GM21576 (cell line): ENCODE measurements around the gene MAPK12.
A peak's percentile ranks its signal among the peaks of the same experiment; 100 is the strongest.

Experiments
- ATAC-seq: cut with Tn5 transposase; IDR thresholded peaks from one replicate; pipeline ENCODE4 v1.9.1; 2021; ENCODE audit warnings: mild to moderate bottlenecking, moderate library complexity; ENCODE audit not compliant: unreplicated experiment

Gene MAPK12

DNA sequence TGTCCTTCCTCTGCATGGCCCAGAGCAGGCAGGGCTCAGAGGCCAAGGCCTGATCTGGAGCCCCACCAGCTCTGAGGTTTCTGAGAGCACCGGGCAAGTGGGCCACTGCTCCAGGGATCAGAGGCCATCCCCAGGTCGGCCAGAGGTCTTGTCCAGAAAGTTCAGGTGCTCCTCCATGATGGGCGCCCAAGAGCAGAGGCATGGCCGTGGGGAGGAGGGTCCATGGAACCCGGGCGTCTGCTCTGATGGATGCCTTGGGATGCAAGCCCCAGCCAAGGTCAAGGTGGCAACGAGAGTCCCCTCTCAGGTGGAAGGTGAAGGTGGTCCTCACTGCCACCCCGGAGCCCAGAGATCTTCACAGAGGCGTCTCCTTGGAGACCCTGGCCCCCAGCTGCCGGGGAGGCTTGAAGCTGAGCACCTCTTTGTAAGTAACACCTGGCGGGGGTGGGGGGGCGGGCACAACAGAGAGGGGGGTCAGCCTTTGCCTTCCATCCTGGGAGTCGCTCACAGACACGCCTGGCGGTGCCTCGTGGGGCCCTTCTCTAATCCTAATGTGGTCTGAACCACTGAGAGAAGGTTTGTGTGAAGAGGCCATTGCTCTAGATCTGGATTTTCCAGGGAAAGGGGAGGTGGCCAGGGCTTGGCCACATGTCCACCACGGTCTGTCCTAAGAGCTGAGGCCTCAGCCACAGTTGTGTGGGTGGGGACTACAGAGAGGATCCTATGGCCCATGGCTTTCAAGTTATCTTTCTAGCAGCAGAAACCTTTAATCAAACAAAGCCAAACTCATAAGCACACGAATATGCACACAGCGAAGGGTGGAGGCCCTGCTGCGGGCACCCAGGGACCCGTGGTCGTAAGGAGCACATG lies 8.2 kb downstream of the MAPK12 start:
- no peak for ATAC-seq

DNA sequence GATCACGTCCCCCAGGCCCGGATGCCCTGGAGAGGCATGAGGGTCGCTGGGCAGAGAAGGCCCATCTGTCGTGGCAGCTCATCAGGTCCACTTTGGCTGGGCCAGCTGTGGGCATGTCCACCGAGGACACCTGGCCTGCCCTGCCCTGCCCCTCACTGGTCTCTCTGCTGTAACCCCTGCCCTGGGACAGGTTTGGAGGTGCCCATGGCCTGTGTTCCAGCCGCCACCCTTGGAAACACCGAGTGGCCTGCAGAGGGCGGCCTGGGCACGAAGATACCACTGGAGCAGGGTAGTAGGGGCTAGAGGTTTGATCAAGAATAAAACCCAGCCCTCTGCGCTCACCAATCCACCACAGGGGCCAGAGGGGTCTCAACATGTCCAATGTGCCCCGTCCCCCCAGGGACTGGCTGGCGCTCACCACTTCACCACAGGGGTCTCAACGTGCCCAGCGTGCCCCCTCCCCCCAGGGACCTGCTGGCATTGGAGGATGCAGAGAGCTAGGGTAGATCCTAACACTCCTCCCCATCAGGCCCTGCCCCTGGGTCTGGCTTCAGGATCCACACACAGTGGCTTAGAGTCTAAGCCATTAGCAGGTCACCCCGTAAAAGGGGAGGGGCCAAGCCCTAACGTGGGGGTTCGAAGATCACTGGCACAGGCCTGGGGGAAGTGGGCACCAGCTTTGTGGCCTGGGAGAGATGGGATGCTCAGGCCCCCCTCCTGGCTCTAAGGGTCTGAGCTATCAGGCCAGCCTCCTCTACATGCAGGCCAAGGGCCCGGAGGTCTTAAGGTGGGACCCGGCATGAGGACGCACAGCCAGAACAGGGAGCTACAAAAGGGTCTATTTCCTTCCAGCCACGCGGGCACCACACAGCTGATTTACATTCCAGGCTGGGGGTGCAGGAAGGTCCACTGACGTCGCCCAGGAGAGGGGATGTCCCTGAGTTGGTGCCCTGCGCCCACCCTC lies 9.1 kb downstream of the MAPK12 start:
- no peak for ATAC-seq

DNA sequence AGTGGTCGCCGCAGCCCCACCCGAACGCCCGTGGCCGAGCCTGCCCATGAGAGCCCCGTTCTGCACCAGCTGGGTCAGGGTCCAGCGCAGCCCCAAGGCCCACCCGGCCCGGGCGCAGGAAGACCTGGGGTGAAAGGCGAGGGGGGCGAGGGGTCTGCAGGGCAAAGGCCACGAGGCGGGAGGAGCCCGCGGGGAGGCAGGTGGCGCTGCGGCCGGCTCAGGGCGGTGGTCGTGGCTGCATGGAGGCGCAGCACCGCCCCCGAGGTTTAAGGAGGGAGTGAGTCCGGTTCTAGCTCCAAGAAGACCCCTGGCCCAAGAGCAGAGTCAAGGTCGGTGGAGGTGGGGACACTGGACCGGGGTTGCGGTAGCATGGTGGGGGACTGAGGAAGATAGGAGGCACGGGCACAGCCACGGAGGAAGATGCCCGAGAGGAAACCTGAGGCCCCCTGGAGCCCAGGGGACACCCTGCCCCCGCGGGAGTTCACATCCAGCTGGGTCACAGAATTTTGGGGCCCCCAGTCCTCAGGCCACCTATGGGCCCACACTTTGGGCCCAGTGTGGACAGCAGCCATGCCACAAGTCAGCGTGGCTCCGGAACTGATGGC lies 9.9 kb downstream of the MAPK12 start:
- ATAC-seq, result no peak

DNA sequence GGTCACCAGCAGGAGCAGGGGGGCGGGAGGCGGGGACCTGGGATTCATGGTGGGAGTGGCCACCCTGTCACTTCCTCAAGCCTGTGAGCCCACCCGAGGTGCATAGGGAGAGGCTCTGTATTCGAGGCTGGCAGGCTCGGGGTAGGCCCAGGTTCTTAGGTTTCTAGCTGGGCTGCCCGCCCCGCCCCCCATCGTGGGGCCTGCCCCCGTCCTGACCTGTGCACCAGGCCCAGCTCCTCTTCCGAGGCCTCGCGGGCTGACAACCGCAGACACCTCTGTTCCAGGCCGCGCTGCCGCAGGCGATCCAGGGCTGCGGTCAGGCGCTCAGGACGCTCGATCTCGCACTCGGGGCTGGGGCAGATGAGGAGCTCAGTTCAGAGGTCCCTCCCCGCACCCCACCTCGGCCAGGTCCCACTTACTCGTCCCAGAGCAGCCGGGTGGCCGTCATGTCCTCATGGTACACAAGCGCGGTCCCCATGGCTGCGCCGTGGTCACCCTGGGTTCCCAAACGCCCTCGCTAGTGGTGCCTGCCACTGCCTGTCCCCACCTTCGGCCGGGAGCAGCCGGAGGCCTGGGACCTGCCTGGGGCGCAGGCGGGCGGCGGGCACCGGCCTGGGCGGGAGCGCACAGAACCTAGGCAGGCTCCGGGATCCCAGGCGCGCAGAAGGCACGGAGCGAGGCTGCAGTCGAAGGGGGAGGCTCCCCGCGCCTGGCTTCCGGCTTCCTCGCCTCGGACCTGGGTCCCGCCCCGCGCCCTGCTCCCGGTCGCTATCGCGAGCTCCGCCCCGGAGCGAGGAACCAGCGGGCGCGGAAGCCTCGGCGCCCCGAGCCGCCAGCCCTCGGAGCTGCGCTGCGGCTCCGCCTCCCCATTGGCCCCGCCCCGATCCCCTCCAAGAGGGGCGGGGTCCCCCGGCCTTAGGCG lies 10.7 kb downstream of the MAPK12 start, which contains the start of gene HDAC10:
Gene HDAC10, minus strand, starts transcription at position 711 of the 922 bp plus-strand sequence. Its CDS starts 233 bp downstream, at position 478.
- peak; percentile 53 for ATAC-seq

DNA sequence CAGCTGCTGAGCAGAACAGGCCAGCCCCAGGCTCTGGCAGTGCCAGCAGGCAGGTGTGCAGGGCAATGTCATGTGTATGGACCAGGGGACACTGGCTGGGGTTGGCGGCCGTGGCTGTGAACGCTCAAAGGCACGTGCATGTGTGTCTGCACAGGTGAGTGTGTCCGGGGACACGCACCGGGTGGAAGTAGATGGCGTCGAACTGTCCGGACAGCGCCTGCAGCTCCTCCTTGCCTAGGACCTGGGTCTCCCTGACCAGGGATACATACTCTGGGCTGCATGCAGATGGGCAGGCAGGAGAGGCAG lies 11.3 kb downstream of the MAPK12 start:
- no peak for ATAC-seq

DNA sequence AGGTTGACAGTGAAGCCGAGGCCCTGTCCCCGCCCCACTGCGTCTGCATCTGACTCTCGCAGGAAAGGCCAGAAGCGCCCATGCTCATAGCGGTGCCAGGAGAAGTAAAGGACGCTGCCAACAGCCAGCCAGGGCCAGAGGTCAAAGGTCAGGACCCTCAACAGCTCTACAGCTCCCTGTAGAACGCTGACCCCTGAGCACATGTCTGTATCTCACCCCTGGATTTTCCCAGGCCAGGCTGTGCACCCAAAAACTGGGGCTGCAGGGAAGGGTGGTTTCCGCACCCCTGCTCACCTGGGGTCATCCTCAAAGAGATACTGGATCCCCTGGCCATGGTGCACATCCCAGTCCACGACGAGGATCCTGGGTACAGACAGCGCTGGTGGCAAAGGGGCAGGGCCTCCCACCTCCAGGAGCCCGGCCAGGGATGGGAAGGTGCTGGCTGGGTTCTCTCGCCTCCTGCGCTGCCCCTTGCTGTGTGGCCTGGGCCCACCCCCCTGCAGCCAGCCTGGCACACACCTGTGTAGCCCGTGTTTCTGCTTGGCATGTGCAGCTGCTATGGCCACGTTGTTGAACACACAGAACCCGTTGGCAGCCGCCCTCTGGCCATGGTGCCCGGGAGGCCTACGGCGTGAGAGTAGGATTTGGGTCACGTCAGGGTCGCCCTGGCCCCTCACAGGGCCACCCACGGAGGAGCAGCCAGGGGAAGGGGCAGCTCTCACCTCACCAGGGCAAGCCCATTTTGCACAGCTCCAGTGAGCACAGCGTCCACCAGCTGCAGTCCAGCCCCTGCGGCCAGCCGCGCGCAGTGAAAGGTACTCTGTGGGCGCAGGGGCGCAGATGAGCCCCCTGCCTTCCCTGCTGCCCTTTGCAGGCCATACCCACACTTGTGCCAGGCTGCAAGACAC lies 11.9 kb downstream of the MAPK12 start:
- no peak for ATAC-seq

DNA sequence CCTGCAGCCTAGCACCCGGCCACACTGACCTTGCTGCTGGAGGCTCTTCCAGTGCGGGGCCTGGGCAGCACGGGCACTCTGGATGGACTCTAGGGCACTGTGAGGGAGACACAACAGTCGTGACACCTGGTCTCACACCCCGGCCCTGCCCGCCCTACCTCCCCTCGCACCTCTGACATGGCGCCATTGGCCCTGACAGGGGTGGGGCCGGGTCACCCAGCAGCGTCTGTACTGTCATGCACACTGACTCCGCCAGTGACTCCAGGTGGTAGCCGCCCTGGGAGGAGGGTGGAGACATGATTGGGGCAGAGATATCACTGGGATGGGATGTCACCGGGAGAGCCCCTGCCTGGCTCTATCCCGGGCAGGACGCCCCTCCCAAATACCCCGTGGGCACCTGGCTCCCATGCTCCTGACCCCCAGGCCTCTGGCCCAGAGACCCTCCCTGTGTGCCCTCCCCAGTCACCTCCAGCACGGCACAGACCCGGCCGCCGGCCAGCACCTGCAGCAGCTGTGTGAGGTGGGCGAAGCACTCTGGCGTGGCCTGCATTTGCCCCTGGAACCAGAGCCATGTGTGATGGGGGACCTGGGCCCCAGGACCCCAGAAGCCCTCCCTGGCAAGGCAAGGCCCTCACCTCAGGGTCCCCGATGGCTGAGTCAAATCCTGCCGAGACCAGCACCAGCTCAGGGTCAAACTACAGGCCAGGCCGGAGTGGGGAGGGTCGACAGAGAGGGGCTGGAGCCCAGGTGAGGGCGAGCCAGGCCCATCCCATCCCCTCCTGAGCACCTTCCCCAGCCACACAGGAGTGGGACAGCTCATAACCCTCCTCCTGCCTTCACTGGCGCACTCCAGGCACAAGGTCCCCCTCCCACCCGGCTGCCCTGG lies 13.0 kb downstream of the MAPK12 start:
- ATAC-seq, result no peak

DNA sequence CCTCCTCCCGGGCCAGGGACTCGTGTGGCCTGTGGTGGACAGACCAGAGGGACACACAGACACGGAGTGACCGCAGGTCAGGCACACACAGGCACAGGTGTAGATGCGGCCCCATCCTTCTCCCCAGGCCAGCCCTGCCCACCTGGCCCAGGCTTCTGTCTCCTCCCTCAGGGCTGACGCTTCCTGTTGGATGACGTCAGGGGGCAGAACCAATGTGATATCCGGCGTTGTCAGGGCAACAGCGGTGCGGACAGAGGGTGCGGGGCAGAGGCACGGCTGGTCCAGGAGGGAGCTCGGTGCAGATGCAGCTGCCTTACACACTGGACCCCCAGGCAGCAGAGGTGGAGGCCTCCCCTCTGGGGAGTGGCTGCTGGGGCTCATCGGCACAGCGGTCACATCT lies 13.7 kb downstream of the MAPK12 start:
- ATAC-seq, result no peak

DNA sequence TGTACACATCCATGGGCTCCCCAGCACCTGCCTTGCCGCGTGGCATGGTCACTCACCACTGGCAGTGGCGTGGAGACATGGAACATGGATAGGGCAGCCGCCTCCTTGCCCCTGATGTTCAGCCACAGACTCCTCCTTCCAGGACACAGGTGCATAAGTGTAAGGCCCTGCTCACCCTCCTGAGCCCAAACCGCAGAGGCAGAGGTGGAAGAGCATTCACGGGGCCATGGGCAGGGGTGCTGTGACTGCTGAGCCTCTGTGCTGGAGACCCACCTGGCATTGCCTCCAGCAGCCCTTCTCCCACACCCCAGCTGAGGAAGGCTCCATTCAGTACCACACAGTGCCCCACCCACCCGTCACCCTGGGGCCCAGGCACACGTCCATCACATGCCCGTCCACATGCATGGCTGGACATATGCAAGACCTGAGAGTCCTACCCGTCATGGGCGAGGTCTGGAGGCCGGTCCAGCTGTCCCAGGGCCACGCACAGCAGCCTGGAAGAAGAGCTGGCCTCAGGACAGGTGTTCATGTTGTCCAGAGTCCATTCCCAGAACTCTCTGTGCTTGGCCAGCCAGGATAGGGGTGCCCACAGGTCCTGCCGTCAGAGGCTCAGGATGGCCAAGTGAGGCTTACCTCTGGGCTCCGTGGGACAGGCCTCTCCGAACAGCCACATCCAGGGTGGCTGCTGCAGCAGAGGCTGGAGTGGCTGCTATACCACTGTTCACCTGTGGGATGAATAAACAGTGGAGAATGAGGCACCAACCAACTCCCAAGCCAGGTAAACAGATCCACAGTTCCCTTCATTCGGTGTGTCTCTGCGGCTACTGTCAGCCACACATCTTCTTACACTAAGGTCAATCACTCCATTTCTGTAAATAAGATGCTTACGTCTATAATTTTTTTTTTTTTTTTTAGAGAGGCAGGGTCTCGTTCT lies 15.0 kb downstream of the MAPK12 start:
- ATAC-seq, result no peak

DNA sequence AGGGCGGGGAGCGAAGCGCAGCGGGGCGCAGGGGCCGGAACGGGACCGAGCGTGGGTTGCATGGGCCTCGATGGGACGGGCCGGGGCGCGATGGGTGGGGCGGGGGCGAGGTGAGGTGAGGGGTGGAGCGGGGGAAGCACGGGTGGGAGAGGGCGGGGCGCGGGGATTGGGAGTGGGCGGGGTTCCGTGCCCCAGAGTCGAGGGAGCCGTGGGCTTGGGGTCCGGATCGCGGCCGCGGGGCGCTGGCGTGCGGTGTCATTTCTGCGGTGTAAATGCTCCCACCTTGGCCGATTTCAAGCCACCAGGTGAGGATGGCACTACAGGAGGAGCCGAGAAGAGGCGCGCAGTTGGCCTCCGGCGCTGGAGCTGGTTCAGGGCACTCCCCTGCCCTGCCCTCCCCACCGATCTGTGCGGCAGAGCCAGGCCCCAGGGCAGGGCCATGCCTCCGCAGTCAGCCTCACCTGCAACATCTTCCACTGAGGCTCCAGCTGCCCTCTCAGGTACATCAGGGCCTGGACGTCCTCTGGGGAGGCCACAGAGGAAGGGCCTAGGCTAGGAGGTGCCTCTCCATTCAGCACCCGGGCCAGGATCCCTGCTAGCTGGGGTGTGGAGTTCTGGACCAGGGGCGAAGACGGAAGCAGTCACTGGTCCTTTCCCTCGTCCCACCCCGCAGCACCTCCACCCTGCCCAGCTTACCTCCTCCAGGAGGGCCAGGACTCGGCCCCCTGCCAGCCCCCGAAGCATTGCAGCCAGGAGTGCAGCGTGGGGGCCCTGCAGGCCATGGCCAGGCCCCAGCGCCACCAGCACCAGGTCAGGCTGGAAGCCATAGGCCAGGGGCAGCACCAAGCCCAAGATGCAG lies 16.0 kb downstream of the MAPK12 start:
- ATAC-seq, result no peak

DNA sequence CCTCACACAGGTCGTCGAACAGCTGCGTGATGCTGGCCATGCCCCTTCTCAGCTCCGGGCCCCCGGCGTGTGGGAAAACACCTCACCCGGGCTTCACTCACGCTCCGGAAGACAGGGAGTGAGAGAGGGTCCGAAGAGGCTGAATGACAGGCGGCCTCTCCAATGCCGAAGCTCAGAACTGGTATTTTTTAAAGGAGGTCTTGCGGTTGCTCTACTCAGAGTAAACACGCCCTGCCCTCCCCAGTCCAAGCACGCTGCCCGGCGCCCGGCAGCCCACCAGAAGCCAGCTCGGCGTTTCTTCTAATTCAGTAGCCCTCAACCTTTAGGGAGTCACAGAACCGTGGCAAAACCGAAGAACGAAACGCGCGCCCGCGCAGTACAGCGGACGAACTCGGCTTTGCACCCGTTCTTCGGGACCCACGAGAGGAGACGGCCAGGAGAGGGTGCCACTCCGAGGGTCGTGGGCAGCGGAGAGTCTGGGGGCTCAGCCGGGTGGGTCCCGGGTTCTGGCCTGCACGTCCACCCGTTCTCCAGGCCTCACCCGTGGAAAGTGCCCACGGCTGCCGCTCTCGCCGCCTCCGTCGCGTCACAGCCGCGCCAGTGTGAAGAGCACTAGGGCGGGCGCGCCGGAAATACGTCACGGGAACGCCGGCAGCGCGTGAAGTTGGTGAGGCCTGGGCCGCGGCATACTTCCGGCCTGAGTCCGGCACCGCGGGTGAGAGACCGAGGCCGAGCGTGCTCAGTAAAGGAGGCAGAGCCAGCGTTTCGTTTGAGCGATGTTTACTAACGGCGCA lies 16.9 kb downstream of the MAPK12 start, which contains the start of gene TUBGCP6:
Gene TUBGCP6, minus strand, starts transcription at position 604 of the 794 bp plus-strand sequence. Its CDS starts 564 bp downstream, at position 40.
- peak; percentile 52 for ATAC-seq

DNA sequence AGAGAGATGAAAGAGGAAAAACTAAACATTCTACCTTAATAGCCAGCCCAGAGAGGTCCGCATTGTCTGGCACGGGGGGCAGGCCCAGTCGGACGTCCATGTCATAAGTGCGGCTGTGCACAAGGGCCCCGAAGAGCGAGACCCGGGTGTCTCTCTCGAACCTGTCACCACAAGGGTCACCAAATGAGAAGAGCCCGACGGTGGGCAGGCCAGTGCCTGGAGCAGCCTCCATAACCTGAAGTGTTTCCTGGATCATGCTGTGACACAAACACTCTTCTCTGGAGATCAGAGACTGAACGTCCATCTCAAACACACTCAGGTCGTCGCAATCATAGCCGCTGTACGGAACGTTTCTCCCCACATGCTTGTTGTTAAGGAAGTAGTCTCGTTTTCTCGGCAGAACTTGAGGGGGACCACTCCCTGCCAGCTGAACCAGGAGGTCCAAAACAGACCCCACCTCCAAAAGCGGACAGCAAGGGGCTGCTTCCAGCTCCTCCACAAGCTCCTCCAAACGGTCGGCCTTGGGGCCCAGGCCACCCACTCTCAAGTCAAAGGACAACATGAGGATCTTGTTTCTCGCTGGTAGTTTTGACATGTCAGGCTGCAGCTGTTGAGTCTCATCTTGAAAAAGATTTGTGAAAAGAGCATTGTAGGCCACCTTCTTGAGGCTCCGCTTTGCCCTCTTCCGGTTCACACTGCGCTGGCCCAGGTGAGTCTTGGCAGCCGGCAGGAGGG lies 17.6 kb downstream of the MAPK12 start:
- no peak for ATAC-seq

DNA sequence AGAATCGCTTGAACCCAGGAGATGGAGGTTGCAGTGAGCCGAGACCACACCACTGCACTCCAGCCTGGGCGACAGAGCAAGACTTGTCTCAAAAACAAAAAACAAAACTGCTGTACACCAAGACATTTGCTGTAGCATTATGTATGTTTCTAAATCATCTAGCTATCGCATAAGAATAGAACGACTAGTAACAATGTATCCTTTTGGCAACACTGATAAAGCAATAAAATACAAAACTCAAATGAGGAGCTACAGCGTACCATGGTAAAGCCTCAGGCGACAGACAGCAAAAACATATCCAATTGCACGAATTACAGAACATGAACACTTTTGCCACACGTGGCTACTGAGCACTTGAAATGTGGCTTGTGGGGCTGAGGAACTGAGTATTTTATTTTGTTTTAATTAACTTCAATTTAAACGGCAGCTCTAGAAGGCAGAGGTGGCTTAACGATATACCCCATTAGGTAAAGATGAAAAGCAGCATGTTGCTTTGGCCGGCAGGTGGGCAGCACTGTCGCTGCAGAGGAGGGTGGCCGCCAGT lies 19.0 kb downstream of the MAPK12 start:
- ATAC-seq, result no peak

DNA sequence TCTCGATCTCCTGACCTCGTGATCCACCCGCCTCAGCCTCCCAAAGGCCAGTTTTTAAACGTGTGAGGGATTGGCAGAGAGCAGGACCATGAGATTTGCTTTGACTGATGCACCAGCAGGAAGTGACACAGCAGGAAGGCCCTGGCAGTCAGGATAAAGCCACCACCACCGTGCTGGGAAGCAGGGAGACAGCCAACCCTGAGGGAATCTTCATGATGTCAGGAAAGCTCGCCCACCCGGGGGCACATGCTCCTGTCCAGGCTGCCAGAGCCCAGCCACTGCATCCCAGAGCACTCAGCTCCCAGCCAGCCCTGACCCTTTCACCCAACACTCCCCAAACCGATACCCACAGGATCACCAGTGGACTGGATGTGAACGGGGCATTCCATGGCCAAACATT lies 22.7 kb downstream of the MAPK12 start:
- no peak for ATAC-seq
